ENCODE measurements around the gene PNPLA7. TPM values are rescaled to one million over a fixed set of nuclear protein-coding genes. Genes with fewer than 3 reads are reported as not detected.

PNPLA7 gene
- total and polyA plus RNA-seq, 2 of the 13 experiments (the other 11 are each of a cell fraction or from before 2014, with no cell fraction given): 0.42 to 1.5 TPM

DNA sequence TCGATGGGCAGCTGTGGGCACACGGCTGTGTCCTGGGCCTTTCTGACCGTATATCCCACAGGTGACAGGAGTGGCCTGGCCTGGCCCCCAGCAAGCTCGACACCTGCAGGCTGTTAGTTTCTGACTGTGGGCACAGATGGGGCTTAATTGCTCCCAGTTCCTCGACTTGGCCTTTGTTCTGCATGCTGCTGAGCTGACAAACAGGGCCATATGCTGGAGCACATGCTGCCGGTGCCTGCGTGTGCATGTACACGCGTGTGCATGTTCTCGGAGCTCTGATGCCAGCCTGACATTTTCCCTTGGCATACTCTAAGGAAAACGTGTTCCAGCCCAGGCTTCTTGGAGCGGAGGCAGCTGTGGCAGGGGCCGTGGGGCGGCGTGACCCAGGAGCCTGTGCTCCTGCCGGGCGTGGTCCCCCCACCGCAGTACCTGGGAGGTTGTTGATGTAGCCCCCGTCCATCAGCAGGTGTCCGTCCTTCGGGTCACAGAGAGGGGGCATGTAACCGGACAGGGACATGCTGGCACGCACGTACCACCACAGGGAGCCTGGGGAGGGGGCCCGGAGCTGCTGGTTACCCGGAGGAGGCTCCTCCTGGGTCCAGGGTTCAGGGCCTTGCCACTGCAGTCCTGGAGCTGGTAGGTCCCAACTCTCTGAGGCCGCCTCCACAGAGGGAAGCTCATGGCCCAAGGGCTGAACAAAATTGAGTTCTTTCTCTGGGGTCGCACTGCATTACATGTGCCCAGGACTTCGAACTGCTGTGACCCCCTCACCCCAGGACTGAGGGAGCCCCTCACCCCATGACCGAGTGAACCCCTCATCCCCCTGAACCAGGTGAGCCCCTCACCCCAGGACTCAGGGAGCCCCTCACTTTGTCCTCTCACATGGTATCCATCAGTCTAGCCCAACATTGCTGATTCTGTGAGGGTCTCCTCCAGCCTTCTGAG is 86.9 kb downstream of the PNPLA7 start (continued):
- no peak for TF ChIP-seq TP53 (CRISPR knock-in tag; conservative IDR thresholded peaks at IDR 0.05)
- TF ChIP-seq KLF9 (CRISPR knock-in tag; IDR thresholded peaks at IDR 0.05; ENCODE audit: low read depth): no peak
- no peak for TF ChIP-seq ATAD3A (CRISPR knock-in tag; IDR thresholded peaks at IDR 0.05)
- peak; percentile 13 for TF ChIP-seq PPARG (CRISPR knock-in tag; conservative IDR thresholded peaks at IDR 0.05)
- TF ChIP-seq, protein P1, sequence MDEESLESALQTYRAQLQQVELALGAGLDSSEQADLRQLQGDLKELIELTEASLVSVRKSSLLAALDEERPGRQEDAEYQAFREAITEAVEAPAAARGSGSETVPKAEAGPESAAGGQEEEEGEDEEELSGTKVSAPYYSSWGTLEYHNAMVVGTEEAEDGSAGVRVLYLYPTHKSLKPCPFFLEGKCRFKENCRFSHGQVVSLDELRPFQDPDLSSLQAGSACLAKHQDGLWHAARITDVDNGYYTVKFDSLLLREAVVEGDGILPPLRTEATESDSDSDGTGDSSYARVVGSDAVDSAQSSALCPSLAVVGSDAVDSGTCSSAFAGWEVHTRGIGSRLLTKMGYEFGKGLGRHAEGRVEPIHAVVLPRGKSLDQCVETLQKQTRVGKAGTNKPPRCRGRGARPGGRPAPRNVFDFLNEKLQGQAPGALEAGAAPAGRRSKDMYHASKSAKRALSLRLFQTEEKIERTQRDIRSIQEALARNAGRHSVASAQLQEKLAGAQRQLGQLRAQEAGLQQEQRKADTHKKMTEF (CRISPR knock-in tag; IDR thresholded peaks at IDR 0.05): peak; percentile 26; the same call in 1 of the 2 replicates
- no peak for TF ChIP-seq ZNF7 (CRISPR knock-in tag; IDR thresholded peaks at IDR 0.05)
- TF ChIP-seq ZNF530 (CRISPR knock-in tag; IDR thresholded peaks at IDR 0.05; ENCODE audit: low read depth): no peak
- 0 out of 2 replicates have a peak, but pooled peaks have one; percentile 62 for TF ChIP-seq ZMYM2 (CRISPR knock-in tag; IDR thresholded peaks at IDR 0.05)
- peak; percentile 90; the same call in 1 of the 2 replicates for TF ChIP-seq ZNF816 (CRISPR knock-in tag; IDR thresholded peaks at IDR 0.05; ENCODE audit: borderline replicate concordance)
- TF ChIP-seq SAP130 (CRISPR knock-in tag; IDR thresholded peaks at IDR 0.05; ENCODE audit: low read depth): peak; percentile 81
- TF ChIP-seq, protein P2, sequence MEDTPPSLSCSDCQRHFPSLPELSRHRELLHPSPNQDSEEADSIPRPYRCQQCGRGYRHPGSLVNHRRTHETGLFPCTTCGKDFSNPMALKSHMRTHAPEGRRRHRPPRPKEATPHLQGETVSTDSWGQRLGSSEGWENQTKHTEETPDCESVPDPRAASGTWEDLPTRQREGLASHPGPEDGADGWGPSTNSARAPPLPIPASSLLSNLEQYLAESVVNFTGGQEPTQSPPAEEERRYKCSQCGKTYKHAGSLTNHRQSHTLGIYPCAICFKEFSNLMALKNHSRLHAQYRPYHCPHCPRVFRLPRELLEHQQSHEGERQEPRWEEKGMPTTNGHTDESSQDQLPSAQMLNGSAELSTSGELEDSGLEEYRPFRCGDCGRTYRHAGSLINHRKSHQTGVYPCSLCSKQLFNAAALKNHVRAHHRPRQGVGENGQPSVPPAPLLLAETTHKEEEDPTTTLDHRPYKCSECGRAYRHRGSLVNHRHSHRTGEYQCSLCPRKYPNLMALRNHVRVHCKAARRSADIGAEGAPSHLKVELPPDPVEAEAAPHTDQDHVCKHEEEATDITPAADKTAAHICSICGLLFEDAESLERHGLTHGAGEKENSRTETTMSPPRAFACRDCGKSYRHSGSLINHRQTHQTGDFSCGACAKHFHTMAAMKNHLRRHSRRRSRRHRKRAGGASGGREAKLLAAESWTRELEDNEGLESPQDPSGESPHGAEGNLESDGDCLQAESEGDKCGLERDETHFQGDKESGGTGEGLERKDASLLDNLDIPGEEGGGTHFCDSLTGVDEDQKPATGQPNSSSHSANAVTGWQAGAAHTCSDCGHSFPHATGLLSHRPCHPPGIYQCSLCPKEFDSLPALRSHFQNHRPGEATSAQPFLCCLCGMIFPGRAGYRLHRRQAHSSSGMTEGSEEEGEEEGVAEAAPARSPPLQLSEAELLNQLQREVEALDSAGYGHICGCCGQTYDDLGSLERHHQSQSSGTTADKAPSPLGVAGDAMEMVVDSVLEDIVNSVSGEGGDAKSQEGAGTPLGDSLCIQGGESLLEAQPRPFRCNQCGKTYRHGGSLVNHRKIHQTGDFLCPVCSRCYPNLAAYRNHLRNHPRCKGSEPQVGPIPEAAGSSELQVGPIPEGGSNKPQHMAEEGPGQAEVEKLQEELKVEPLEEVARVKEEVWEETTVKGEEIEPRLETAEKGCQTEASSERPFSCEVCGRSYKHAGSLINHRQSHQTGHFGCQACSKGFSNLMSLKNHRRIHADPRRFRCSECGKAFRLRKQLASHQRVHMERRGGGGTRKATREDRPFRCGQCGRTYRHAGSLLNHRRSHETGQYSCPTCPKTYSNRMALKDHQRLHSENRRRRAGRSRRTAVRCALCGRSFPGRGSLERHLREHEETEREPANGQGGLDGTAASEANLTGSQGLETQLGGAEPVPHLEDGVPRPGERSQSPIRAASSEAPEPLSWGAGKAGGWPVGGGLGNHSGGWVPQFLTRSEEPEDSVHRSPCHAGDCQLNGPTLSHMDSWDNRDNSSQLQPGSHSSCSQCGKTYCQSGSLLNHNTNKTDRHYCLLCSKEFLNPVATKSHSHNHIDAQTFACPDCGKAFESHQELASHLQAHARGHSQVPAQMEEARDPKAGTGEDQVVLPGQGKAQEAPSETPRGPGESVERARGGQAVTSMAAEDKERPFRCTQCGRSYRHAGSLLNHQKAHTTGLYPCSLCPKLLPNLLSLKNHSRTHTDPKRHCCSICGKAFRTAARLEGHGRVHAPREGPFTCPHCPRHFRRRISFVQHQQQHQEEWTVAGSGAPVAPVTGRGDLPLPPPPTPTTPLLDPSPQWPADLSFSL (CRISPR knock-in tag; IDR thresholded peaks at IDR 0.05): no peak
- peak; percentile 69; the same call in 1 of the 2 replicates for TF ChIP-seq RXRB (CRISPR knock-in tag; IDR thresholded peaks at IDR 0.05; ENCODE audit: borderline replicate concordance)
- no peak for TF ChIP-seq ZFP37 (CRISPR knock-in tag; IDR thresholded peaks at IDR 0.05; ENCODE audit: borderline replicate concordance)
- TF ChIP-seq, protein P3, sequence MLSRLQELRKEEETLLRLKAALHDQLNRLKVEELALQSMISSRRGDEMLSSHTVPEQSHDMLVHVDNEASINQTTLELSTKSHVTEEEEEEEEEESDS (CRISPR knock-in tag; IDR thresholded peaks at IDR 0.05; ENCODE audit: borderline replicate concordance): no peak
- peak; percentile 17 for TF ChIP-seq SMAD1 (CRISPR knock-in tag; IDR thresholded peaks at IDR 0.05; ENCODE audit: borderline replicate concordance, low read depth)
- TF ChIP-seq ZNF430 (CRISPR knock-in tag; IDR thresholded peaks at IDR 0.05): peak; percentile 95
- peak; percentile 74; the same call in 1 of the 2 replicates for TF ChIP-seq ZNF788 (CRISPR knock-in tag; IDR thresholded peaks at IDR 0.05; ENCODE audit: borderline replicate concordance)
- TF ChIP-seq, protein P4, sequence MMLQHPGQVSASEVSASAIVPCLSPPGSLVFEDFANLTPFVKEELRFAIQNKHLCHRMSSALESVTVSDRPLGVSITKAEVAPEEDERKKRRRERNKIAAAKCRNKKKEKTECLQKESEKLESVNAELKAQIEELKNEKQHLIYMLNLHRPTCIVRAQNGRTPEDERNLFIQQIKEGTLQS (CRISPR knock-in tag; IDR thresholded peaks at IDR 0.05): no peak
- no peak for TF ChIP-seq ZNF136 (CRISPR knock-in tag; IDR thresholded peaks at IDR 0.05; ENCODE audit: low read depth)
- TF ChIP-seq ETV5 (CRISPR knock-in tag; IDR thresholded peaks at IDR 0.05; ENCODE audit: borderline replicate concordance): peak; percentile 59; the same call in 1 of the 2 replicates
- no peak for TF ChIP-seq NKX3-1 (CRISPR knock-in tag; IDR thresholded peaks at IDR 0.05)
- TF ChIP-seq ZNF251 (CRISPR knock-in tag; IDR thresholded peaks at IDR 0.05): no peak

Data from HepG2 (cell line).